ENCODE data around the gene ZNF385D. TPM values are rescaled to one million over a fixed set of nuclear protein-coding genes. Genes with fewer than 3 reads are reported as not detected.

ZNF385D gene
- total and polyA plus RNA-seq, 2 experiments from 2014 or later, result 2.7 to 12.3 TPM

DNA sequence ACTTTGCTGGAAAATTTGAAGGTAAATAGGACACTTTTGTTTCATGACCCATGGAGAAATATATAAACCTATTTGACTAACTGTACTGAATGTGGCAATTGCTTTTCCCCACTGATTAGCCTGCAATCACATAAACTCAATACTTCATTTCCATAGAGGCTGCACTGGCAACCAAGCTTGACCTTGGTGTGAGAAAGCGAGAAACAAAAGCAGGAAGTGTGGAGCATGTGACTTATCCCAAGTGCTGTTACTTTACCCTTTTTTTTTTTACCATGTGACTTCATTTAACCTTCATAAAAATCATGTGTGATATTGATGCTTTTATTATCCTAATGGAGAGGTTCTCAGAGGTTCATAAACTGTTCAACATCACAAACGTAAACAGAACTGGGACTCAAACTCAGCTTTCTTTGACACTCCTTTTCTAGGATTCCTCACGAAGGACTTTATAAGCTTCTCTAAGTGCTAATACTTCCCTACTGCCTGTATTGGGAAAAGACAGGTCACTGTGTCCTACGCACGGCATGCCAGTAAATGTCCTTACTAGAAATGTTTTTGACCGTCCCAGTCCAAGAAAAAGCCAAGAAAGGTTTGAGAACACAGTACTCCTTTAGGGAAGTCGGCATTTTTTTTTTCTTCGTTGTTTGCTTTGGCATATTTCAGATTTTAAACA is 34.9 kb upstream of the ZNF385D start:
- Mint-ChIP-seq H3K9me3 (no peaks in the 10 kb centered on the region), H3K4me1 (no peaks in the 10 kb centered on the region), H3K27ac (no peak overlapping the region), H3K4me3 (no peak overlapping the region), H3K36me3 (ENCODE audit: low read depth) (no peaks in the 10 kb centered on the region), H3K27me3 (ENCODE audit: insufficient read depth, low read depth, poor library complexity) (no peaks in the 10 kb centered on the region)
- Histone ChIP-seq H3K27ac (ENCODE audit: low read depth) (no peak overlapping the region), H3K27me3 (ENCODE audit: insufficient read depth) (no peaks in the 10 kb centered on the region), H3K36me3 (ENCODE audit: insufficient read depth) (no peaks in the 10 kb centered on the region), H3K4me2 (no peak overlapping the region), H2AFZ (no peak overlapping the region), H3K4me1 (ENCODE audit: insufficient read depth) (no peaks in the 10 kb centered on the region), H4K20me1 (replicated peaks; ENCODE audit: insufficient read depth) (no peaks in the 10 kb centered on the region), H3F3A (replicated peaks; ENCODE audit: low read depth) (no peaks in the 10 kb centered on the region), H3K4me3 (no peak overlapping the region), H3K79me2 (replicated peaks; ENCODE audit: insufficient read depth) (no peaks in the 10 kb centered on the region), H3K9me2 (ENCODE audit: insufficient read depth) (no peaks in the 10 kb centered on the region)
- DNase-seq (ENCODE audit: low spot score) (no peak), ATAC-seq (no peak)
- TF ChIP-seq EZH2phosphoT487 (IDR thresholded peaks at IDR 0.05; ENCODE audit: unreplicated experiment) (no peak), STAT1 (IDR thresholded peaks at IDR 0.05; ENCODE audit: unreplicated experiment) (no peak), ZNF331 (CRISPR knock-in tag; IDR thresholded peaks at IDR 0.05; ENCODE audit: low read depth) (no peak), JUNB (IDR thresholded peaks at IDR 0.05; ENCODE audit: unreplicated experiment) (no peak), EZH2 (IDR thresholded peaks at IDR 0.05; ENCODE audit: low read depth, unreplicated experiment) (no peak)
- TF ChIP-seq, protein P1, sequence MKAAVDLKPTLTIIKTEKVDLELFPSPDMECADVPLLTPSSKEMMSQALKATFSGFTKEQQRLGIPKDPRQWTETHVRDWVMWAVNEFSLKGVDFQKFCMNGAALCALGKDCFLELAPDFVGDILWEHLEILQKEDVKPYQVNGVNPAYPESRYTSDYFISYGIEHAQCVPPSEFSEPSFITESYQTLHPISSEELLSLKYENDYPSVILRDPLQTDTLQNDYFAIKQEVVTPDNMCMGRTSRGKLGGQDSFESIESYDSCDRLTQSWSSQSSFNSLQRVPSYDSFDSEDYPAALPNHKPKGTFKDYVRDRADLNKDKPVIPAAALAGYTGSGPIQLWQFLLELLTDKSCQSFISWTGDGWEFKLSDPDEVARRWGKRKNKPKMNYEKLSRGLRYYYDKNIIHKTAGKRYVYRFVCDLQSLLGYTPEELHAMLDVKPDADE (IDR thresholded peaks at IDR 0.05), result no peak
- TF ChIP-seq, protein P2, sequence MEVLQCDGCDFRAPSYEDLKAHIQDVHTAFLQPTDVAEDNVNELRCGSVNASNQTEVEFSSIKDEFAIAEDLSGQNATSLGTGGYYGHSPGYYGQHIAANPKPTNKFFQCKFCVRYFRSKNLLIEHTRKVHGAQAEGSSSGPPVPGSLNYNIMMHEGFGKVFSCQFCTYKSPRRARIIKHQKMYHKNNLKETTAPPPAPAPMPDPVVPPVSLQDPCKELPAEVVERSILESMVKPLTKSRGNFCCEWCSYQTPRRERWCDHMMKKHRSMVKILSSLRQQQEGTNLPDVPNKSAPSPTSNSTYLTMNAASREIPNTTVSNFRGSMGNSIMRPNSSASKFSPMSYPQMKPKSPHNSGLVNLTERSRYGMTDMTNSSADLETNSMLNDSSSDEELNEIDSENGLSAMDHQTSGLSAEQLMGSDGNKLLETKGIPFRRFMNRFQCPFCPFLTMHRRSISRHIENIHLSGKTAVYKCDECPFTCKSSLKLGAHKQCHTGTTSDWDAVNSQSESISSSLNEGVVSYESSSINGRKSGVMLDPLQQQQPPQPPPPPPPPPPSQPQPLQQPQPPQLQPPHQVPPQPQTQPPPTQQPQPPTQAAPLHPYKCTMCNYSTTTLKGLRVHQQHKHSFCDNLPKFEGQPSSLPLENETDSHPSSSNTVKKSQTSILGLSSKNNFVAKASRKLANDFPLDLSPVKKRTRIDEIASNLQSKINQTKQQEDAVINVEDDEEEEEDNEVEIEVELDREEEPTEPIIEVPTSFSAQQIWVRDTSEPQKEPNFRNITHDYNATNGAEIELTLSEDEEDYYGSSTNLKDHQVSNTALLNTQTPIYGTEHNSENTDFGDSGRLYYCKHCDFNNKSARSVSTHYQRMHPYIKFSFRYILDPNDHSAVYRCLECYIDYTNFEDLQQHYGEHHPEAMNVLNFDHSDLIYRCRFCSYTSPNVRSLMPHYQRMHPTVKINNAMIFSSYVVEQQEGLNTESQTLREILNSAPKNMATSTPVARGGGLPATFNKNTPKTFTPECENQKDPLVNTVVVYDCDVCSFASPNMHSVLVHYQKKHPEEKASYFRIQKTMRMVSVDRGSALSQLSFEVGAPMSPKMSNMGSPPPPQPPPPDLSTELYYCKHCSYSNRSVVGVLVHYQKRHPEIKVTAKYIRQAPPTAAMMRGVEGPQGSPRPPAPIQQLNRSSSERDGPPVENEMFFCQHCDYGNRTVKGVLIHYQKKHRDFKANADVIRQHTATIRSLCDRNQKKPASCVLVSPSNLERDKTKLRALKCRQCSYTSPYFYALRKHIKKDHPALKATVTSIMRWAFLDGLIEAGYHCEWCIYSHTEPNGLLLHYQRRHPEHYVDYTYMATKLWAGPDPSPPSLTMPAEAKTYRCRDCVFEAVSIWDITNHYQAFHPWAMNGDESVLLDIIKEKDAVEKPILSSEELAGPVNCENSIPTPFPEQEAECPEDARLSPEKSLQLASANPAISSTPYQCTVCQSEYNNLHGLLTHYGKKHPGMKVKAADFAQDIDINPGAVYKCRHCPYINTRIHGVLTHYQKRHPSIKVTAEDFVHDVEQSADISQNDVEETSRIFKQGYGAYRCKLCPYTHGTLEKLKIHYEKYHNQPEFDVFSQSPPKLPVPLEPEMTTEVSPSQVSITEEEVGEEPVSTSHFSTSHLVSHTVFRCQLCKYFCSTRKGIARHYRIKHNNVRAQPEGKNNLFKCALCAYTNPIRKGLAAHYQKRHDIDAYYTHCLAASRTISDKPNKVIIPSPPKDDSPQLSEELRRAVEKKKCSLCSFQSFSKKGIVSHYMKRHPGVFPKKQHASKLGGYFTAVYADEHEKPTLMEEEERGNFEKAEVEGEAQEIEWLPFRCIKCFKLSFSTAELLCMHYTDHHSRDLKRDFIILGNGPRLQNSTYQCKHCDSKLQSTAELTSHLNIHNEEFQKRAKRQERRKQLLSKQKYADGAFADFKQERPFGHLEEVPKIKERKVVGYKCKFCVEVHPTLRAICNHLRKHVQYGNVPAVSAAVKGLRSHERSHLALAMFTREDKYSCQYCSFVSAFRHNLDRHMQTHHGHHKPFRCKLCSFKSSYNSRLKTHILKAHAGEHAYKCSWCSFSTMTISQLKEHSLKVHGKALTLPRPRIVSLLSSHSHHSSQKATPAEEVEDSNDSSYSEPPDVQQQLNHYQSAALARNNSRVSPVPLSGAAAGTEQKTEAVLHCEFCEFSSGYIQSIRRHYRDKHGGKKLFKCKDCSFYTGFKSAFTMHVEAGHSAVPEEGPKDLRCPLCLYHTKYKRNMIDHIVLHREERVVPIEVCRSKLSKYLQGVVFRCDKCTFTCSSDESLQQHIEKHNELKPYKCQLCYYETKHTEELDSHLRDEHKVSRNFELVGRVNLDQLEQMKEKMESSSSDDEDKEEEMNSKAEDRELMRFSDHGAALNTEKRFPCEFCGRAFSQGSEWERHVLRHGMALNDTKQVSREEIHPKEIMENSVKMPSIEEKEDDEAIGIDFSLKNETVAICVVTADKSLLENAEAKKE (CRISPR knock-in tag; IDR thresholded peaks at IDR 0.05), result no peak

Measured in GM23338 (cell line).